ENCODE results near the gene VMP1. TPM values are rescaled to one million over a fixed set of nuclear protein-coding genes. Genes with fewer than 3 reads are reported as not detected.
"Not testable (repeated sequence)": the region's sequence is repeated elsewhere in the genome, so short reads cannot be mapped to it uniquely, and the experiment has no call there.

The VMP1 gene
- total and polyA plus RNA-seq, 2 donors from 2014 or later, result 96.4 to 338 TPM

DNA sequence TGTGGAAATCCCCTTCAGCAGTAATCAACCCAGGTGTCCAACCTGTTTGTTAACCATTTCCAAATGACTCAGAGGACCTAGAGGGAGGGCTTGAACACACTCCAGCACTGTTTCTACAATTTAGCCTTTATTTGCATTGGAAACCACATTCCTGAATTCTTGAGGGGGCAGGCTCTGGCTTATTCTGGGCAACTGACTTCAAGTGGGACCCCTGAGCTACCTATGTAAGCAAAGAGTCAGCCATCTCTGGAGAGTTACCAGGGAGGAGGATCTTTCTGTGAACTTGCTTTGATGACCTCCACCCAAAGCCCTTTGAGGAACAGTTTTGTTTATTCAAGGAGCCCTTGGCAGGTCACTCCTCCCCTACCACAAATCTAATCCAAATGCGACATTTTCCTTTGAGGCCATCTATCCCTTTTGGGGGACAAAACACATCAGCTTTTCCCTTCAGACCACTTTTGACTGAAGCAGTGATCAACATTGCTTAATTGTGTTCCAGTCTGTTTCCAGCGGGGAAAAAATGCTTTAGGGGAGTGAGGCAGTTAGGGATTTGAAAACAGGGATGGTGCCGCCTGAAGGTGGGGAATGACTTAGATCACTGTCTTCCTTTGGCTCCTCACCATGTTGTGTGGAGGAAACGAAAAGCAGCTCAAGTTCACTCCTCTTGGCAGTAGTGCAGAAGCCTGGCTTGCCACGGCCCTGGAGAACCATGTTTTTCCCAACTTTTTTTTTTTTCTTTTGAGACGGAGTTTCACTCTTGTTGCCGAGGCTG, 139.1 kb downstream of the VMP1 start:
- Histone ChIP-seq H3K9ac (ENCODE audit: low read length in 3 of 3) (peak overlapping the region in 2 of 3 donors; percentile 17 to 46), H3K9me3 (ENCODE audit: control insufficient read depth in 2 of 3, insufficient read depth in 1 of 3, low read length in 3 of 3) (no peaks in the 10 kb centered on the region), H3K36me3 (ENCODE audit: control insufficient read depth in 2 of 3, insufficient read depth in 3 of 3, low read length in 3 of 3) (no peaks in the 10 kb centered on the region), H3K4me3 (ENCODE audit: low read length in 3 of 3) (no peak overlapping the region), H3K27me3 (ENCODE audit: control insufficient read depth, insufficient read depth, low read length) (no peaks in the 10 kb centered on the region), H3K27ac (ENCODE audit: low read depth in 2 of 2, low read length in 2 of 2) (peak overlapping the region; percentile 78 to 89), H3K4me1 (ENCODE audit: control insufficient read depth in 2 of 3, insufficient read depth in 2 of 3, low read depth in 1 of 3, low read length in 3 of 3) (peaks cover 12 to 18% (median 17%) of the 10 kb centered on the region in 3 donors)
- TF ChIP-seq, protein P1, sequence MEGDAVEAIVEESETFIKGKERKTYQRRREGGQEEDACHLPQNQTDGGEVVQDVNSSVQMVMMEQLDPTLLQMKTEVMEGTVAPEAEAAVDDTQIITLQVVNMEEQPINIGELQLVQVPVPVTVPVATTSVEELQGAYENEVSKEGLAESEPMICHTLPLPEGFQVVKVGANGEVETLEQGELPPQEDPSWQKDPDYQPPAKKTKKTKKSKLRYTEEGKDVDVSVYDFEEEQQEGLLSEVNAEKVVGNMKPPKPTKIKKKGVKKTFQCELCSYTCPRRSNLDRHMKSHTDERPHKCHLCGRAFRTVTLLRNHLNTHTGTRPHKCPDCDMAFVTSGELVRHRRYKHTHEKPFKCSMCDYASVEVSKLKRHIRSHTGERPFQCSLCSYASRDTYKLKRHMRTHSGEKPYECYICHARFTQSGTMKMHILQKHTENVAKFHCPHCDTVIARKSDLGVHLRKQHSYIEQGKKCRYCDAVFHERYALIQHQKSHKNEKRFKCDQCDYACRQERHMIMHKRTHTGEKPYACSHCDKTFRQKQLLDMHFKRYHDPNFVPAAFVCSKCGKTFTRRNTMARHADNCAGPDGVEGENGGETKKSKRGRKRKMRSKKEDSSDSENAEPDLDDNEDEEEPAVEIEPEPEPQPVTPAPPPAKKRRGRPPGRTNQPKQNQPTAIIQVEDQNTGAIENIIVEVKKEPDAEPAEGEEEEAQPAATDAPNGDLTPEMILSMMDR (IDR thresholded peaks at IDR 0.05; ENCODE audit: borderline replicate concordance, extremely low read depth, insufficient read depth), result no peak
- FAIRE-seq (no peak), DNase-seq (peak; percentile 31 to 83 (median 72))
- intact Hi-C loops (cut with DNase I), result no loop called here

GRCh38 chr17:59848385-59848668, 140.9 kb downstream of the VMP1 start:
- Histone ChIP-seq H3K4me1 (ENCODE audit: control insufficient read depth in 2 of 3, insufficient read depth in 2 of 3, low read depth in 1 of 3, low read length in 3 of 3) (peaks cover 17 to 28% (median 27%) of the 10 kb centered on the region in 3 donors), H3K9me3 (ENCODE audit: control insufficient read depth in 2 of 3, insufficient read depth in 1 of 3, low read length in 3 of 3) (no peaks in the 10 kb centered on the region), H3K27ac (ENCODE audit: low read depth in 2 of 2, low read length in 2 of 2) (peak overlapping the region in 1 of 2 donors; percentile 41), H3K4me3 (ENCODE audit: low read length in 3 of 3) (no peak overlapping the region), H3K9ac (ENCODE audit: low read length in 3 of 3) (no peak overlapping the region), H3K27me3 (ENCODE audit: control insufficient read depth, insufficient read depth, low read length) (no peaks in the 10 kb centered on the region), H3K36me3 (ENCODE audit: control insufficient read depth in 2 of 3, insufficient read depth in 3 of 3, low read length in 3 of 3) (no peaks in the 10 kb centered on the region)
- DNase-seq, result peak in 1 of 5 donors; percentile 14
- FAIRE-seq, result no peak
- intact Hi-C loops (cut with DNase I), result no loop called here
- TF ChIP-seq, protein P1 (IDR thresholded peaks at IDR 0.05; ENCODE audit: borderline replicate concordance, extremely low read depth, insufficient read depth), result no peak

- DNase-seq, result peak in 2 of 5 donors; percentile 52 to 94
- H3K36me3 ChIP-seq (ENCODE audit: control insufficient read depth in 2 of 3, insufficient read depth in 3 of 3, low read length in 3 of 3), result no peaks in the 10 kb centered on the region
- no peaks in the 10 kb centered on the region for H3K9me3 ChIP-seq (ENCODE audit: control insufficient read depth in 2 of 3, insufficient read depth in 1 of 3, low read length in 3 of 3)
- no peak overlapping the region for H3K9ac ChIP-seq (ENCODE audit: low read length in 3 of 3)
- intact Hi-C loops (cut with DNase I), result no loop called here
- FAIRE-seq, result no peak
- H3K4me3 ChIP-seq (ENCODE audit: low read length in 3 of 3), result no peak overlapping the region
- peak overlapping the region; percentile 41 to 63 for H3K27ac ChIP-seq (ENCODE audit: low read depth in 2 of 2, low read length in 2 of 2)
- no peaks in the 10 kb centered on the region for H3K27me3 ChIP-seq (ENCODE audit: control insufficient read depth, insufficient read depth, low read length)
- TF ChIP-seq, protein P1 (IDR thresholded peaks at IDR 0.05; ENCODE audit: borderline replicate concordance, extremely low read depth, insufficient read depth), result no peak
- peaks cover 17 to 28% (median 28%) of the 10 kb centered on the region in 3 donors for H3K4me1 ChIP-seq (ENCODE audit: control insufficient read depth in 2 of 3, insufficient read depth in 2 of 3, low read depth in 1 of 3, low read length in 3 of 3)
Observed at GRCh38 chr17:59848778-59849177, 141.3 kb downstream of the VMP1 start.

DNA sequence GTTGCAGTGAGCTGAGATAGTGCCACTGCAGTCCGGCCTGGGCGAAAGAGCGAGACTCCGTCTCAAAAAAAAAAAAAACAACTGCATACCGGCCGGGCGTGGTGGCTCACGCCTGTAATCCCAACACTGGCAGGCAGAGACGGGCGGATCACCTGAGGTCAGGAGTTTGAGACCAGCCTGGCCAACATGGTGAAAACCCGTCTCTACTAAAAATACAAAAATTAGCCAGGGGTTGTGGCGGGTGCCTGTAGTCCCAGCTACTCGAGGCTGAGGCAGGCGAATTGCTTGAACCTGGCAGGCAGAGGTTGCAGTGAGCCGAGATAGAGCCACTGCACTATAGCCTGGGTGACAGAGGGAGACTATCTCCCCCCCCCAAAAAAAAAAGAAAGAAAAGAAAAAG, 142.9 kb downstream of the VMP1 start:
- H3K9ac ChIP-seq (ENCODE audit: low read length in 3 of 3); H3K9me3 ChIP-seq (ENCODE audit: control insufficient read depth in 2 of 3, insufficient read depth in 1 of 3, low read length in 3 of 3); DNase-seq; H3K27me3 ChIP-seq (ENCODE audit: control insufficient read depth, insufficient read depth, low read length); FAIRE-seq; H3K27ac ChIP-seq (ENCODE audit: low read depth in 2 of 2, low read length in 2 of 2); H3K4me3 ChIP-seq (ENCODE audit: low read length in 3 of 3); intact Hi-C loops (cut with DNase I); H3K36me3 ChIP-seq (ENCODE audit: control insufficient read depth in 2 of 3, insufficient read depth in 3 of 3, low read length in 3 of 3): not testable (repeated sequence)
- H3K4me1 ChIP-seq (ENCODE audit: control insufficient read depth in 2 of 3, insufficient read depth in 2 of 3, low read depth in 1 of 3, low read length in 3 of 3), result peaks cover 17 to 28% (median 24%) of the 10 kb centered on the region in 3 donors

Data from kidney (tissue), 14 donors.